MM.1S (cell line): ENCODE data around the gene EGR2.
A peak's percentile ranks its signal among the peaks of the same experiment; 100 is the strongest.

Experiments used
- DNase-seq: peaks from one replicate; pipeline ENCODE4 v3.0.0-alpha.2; 2015
- H2AFZ ChIP-seq: fragments of 300-600 bp; sonication (generic); 2 replicates; pipeline ENCODE4 v1.6.0; 2016; ENCODE audit warnings: antibody characterized with exemption, low read length
- H3F3A ChIP-seq: fragments of 300-600 bp; sonication (generic); 2 replicates; pipeline ENCODE4 v1.6.1; 2016; ENCODE audit warnings: mild to moderate bottlenecking, antibody characterized with exemption, low read length, moderate library complexity, mixed read lengths; ENCODE audit not compliant: insufficient read depth
- H3K27ac ChIP-seq: fragments of 300-600 bp; sonication (generic); 2 replicates; pipeline ENCODE4 v1.5.1; 2016; ENCODE audit warnings: mild to moderate bottlenecking, low read length
- H3K27me3 ChIP-seq: fragments of 300-600 bp; sonication (generic); replicated peaks from 2 replicates; pipeline ENCODE4 v1.6.0; 2016; ENCODE audit warnings: low read length; ENCODE audit not compliant: insufficient read depth
- H3K36me3 ChIP-seq: fragments of 300-600 bp; sonication (generic); replicated peaks from 2 replicates; pipeline ENCODE4 v1.6.1; 2016; ENCODE audit warnings: mild to moderate bottlenecking, low read length, mixed read lengths; ENCODE audit not compliant: insufficient read depth
- H3K4me1 ChIP-seq: fragments of 300-600 bp; sonication (generic); 2 replicates; pipeline ENCODE4 v1.6.1; 2016; ENCODE audit warnings: low read length, mixed read lengths
- H3K4me2 ChIP-seq: fragments of 300-600 bp; sonication (generic); 2 replicates; pipeline ENCODE4 v1.6.0; 2016; ENCODE audit warnings: low read depth, low read length
- H3K4me3 ChIP-seq: fragments of 300-600 bp; sonication (generic); 2 replicates; pipeline ENCODE4 v1.5.1; 2016; ENCODE audit warnings: low read length, mixed read lengths
- H3K79me2 ChIP-seq: fragments of 300-600 bp; sonication (generic); 2 replicates; pipeline ENCODE4 v1.6.1; 2016; ENCODE audit warnings: mixed run types, low read length, mixed read lengths
- H3K9ac ChIP-seq: fragments of 300-600 bp; sonication (generic); 2 replicates; pipeline ENCODE4 v1.6.1; 2016; ENCODE audit warnings: low read length, mixed read lengths
- H3K9me2 ChIP-seq: fragments of 300-600 bp; sonication (generic); replicated peaks from 2 replicates; pipeline ENCODE4 v1.6.1; 2016; ENCODE audit warnings: mild to moderate bottlenecking, low read length, mixed read lengths; ENCODE audit not compliant: insufficient read depth
- H3K9me3 ChIP-seq: fragments of 300-600 bp; sonication (generic); replicated peaks from 2 replicates; pipeline ENCODE4 v1.6.1; 2016; ENCODE audit warnings: mild to moderate bottlenecking, low read length, mixed read lengths; ENCODE audit not compliant: insufficient read depth
- H4K20me1 ChIP-seq: fragments of 300-600 bp; sonication (generic); 2 replicates; pipeline ENCODE4 v1.6.1; 2016; ENCODE audit warnings: mild to moderate bottlenecking, low read length, moderate library complexity, mixed read lengths; ENCODE audit not compliant: insufficient read depth
- CTCF ChIP-seq: fragments of 300-600 bp; sonication (generic); IDR thresholded peaks from 2 replicates; pipeline ENCODE4 v1.5.1; 2016; ENCODE audit warnings: antibody characterized with exemption, low read length, mixed read lengths
- EZH2 ChIP-seq: fragments of 300-600 bp; sonication (generic); optimal IDR thresholded peaks from 2 replicates; pipeline ENCODE3; 2017; ENCODE audit warnings: low read depth, mild to moderate bottlenecking, antibody characterized with exemption, low read length, mixed read lengths
- EZH2phosphoT487 ChIP-seq: fragments of 300-600 bp; sonication (generic); IDR thresholded peaks from 2 replicates; pipeline ENCODE4 v1.6.1; 2018; ENCODE audit warnings: antibody characterized with exemption, low read length

The EGR2 gene

GRCh38 chr10:62817121-62817765 is 1.1 kb upstream of the EGR2 start:
- Histone ChIP-seq H3K4me3 (peak overlapping the region; percentile 82), H3K9me3 (no peaks in the 10 kb centered on the region), H2AFZ (peak overlapping the region; percentile 41), H3K27ac (peak overlapping the region; percentile 72), H4K20me1 (no peaks in the 10 kb centered on the region), H3K79me2 (no peaks in the 10 kb centered on the region), H3F3A (peaks cover 12% of the 10 kb centered on the region), H3K9me2 (no peaks in the 10 kb centered on the region), H3K27me3 (peaks cover 20% of the 10 kb centered on the region), H3K4me1 (peaks cover 8% of the 10 kb centered on the region; the same call in 1 of the 2 replicates), H3K36me3 (no peaks in the 10 kb centered on the region), H3K9ac (peak overlapping the region; percentile 75), H3K4me2 (peak overlapping the region; percentile 98)
- TF ChIP-seq CTCF (no peak), EZH2phosphoT487 (no peak), EZH2 (no peak)
- no peak for DNase-seq

- Histone ChIP-seq H3K4me3 (peak overlapping the region; percentile 82), H3K9me3 (no peaks in the 10 kb centered on the region), H3F3A (peaks cover 12% of the 10 kb centered on the region), H3K9ac (peak overlapping the region; percentile 75; the same call in 1 of the 2 replicates), H3K27ac (no peak overlapping the region), H3K4me1 (peaks cover 8% of the 10 kb centered on the region; the same call in 1 of the 2 replicates), H3K27me3 (peaks cover 20% of the 10 kb centered on the region), H3K4me2 (peak overlapping the region; percentile 98), H4K20me1 (no peaks in the 10 kb centered on the region), H2AFZ (peak overlapping the region; percentile 41), H3K9me2 (no peaks in the 10 kb centered on the region), H3K79me2 (no peaks in the 10 kb centered on the region), H3K36me3 (no peaks in the 10 kb centered on the region)
- TF ChIP-seq CTCF (no peak), EZH2phosphoT487 (no peak), EZH2 (no peak)
- no peak for DNase-seq
Measured at GRCh38 chr10:62816076-62816330, 163 bp downstream of the EGR2 start.

- H3K4me1 ChIP-seq, result peaks cover 8% of the 10 kb centered on the region; the same call in 1 of the 2 replicates
- H3K27ac ChIP-seq, result no peak overlapping the region
- TF ChIP-seq CTCF (no peak), EZH2 (no peak), EZH2phosphoT487 (no peak)
- peaks cover 20% of the 10 kb centered on the region for H3K27me3 ChIP-seq
- peak overlapping the region; percentile 75; the same call in 1 of the 2 replicates for H3K9ac ChIP-seq
- H3F3A ChIP-seq, result peaks cover 12% of the 10 kb centered on the region
- no peaks in the 10 kb centered on the region for H4K20me1 ChIP-seq
- peak overlapping the region; percentile 82 for H3K4me3 ChIP-seq
- peak overlapping the region; percentile 98 for H3K4me2 ChIP-seq
- DNase-seq, result no peak
- H3K9me2 ChIP-seq, result no peaks in the 10 kb centered on the region
- H3K36me3 ChIP-seq, result no peaks in the 10 kb centered on the region
- H3K9me3 ChIP-seq, result no peaks in the 10 kb centered on the region
- no peaks in the 10 kb centered on the region for H3K79me2 ChIP-seq
- H2AFZ ChIP-seq, result peak overlapping the region; percentile 41
Measured at GRCh38 chr10:62815381-62816075, 638 bp downstream of the EGR2 start.
